Fibroblast of skin of left quadriceps (primary cell): ENCODE results near the gene VAMP4.

ENCODE experiments used
- DNase-seq, 2 experiments: peaks; one replicate each; pipeline ENCODE4 v3.0.0-alpha.2; 2013; ENCODE audit warnings: low read depth in 2 of 2

Gene VAMP4

DNA sequence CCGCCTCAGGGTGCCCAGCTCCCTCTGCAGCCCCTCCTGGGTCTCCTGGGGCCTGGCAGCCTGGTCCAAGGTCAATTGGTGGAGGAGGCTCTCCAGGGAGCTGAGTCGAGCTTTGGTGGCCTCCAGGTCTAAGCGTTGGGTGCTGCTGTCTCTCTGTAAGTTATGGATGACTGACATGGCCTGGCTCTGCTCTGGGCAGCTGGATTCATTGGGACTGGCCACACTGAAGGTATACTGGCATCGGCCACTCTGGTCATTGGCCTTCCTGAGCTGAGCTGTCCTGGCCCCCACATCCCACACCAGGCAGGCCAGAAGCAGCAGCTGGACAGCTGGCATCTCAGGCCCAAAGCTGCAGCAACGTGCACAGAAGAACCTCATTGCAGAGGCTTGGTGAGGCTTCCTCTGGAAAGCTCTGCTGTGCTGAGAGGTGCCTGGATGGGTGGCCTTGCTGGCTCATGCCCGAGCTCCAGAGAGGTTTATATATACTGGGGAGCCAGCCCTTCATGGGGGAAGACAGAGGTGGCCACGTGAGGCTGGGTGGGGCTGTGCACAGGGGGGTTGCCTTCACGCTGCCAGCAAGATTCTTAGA lies 89.5 kb downstream of the VAMP4 start, which contains the start of gene MYOC:
MYOC (minus strand) TSS at position 455 of the 589 bp plus-strand sequence; CDS start at position 378, 77 bp downstream.
- no peak for DNase-seq
